Left lung (tissue), 10 donors: ENCODE measurements around the gene SNAPC1. TPM values are rescaled to one million over a fixed set of nuclear protein-coding genes. Genes with fewer than 3 reads are reported as not detected.

Experiments used
- ATAC-seq: fragments of 200-7000 bp; cut with Tn5 transposase; one replicate; pipeline ENCODE4 v1.9.1; 2020; ENCODE audit warnings: moderate library complexity
- DNase-seq, 4 donors: peaks; one replicate each; pipeline ENCODE4 v3.0.0-alpha.2; 2013 to 2020
- H3K27ac ChIP-seq, 2 donors: fragments of 200-600 bp; sonication (generic) in 1 of 2; one replicate each; pipeline versions ENCODE4 v1.5.0 to v1.8.0; 2020 to 2021
- H3K27me3 ChIP-seq, 2 donors: fragments of 200-600 bp; sonication (generic) in 1 of 2; one replicate each; pipeline versions ENCODE4 v1.5.0 to v1.8.0; 2020 to 2021
- H3K36me3 ChIP-seq, 2 donors: fragments of 200-600 bp; sonication (generic) in 1 of 2; one replicate each; pipeline versions ENCODE4 v1.5.0 to v1.8.0; 2020 to 2021
- H3K4me1 ChIP-seq, 2 donors: fragments of 200-600 bp; one replicate each; pipeline ENCODE4 v1.8.0; 2021
- H3K4me3 ChIP-seq, 2 donors: fragments of 200-600 bp; sonication (generic) in 1 of 2; one replicate each; pipeline versions ENCODE4 v1.5.0 to v1.8.0; 2020 to 2021; ENCODE audit warnings: mild to moderate bottlenecking in 1 of 2
- H3K9me3 ChIP-seq, 2 donors: fragments of 200-600 bp; sonication (generic) in 1 of 2; one replicate each; pipeline versions ENCODE4 v1.5.0 to v1.8.0; 2020 to 2021
- CTCF ChIP-seq, 2 donors: fragments of 200-600 bp; sonication (generic) in 1 of 2; IDR thresholded peaks; one replicate each; pipeline versions ENCODE4 v1.5.0 to v1.8.0; 2021; ENCODE audit warnings: antibody characterized with exemption in 2 of 2
- intact Hi-C, 2 donors: fragments of 100-400 bp; cut with DNase I; formaldehyde crosslinking; loops; one replicate each; pipeline versions ENCODE4 v1.11.2 to v1.14.2; 2022
- polyA plus RNA-seq, 6 donors: library from polyadenylated mRNA; unstranded; fragments of 120-200 nt; gene quantifications; one replicate each; pipeline ENCODE4 v1.2.1, GENCODE V29; 2013; ENCODE audit not compliant: insufficient read length in 6 of 6
- total RNA-seq, 2 donors: library from RNA; stranded (reverse); fragmentation: NEBNext Ultra II Directional; extraction: Animal tissue kit (Norgen Biotek cat#: 25700); gene quantifications; one replicate each; pipeline ENCODE4 v1.2.1, GENCODE V29; 2021
- donor health status: DM: no; HTN: yes; CAD: no.
- donor health status: DM: no; HTN: no; CAD: no.

Gene SNAPC1
- total and polyA plus RNA-seq, 8 donors: 5.4 to 17.5 (median 13.9) TPM

GRCh38 chr14:61774861-61775260 lies 12.6 kb downstream of the SNAPC1 start:
- no peak for TF ChIP-seq CTCF (IDR thresholded peaks at IDR 0.05)
- Histone ChIP-seq H3K27ac (no peak overlapping the region), H3K36me3 (peaks cover 0 to 64% of the 10 kb centered on the region in 2 donors), H3K4me3 (no peak overlapping the region), H3K27me3 (no peaks in the 10 kb centered on the region), H3K9me3 (no peaks in the 10 kb centered on the region), H3K4me1 (no peaks in the 10 kb centered on the region)
- no peak for DNase-seq
- ATAC-seq: no peak
- intact Hi-C loops: no loop called here

- ATAC-seq (no peak), DNase-seq (no peak)
- intact Hi-C loops: no loop called here
- H3K27me3 ChIP-seq: no peaks in the 10 kb centered on the region
- no peaks in the 10 kb centered on the region for H3K9me3 ChIP-seq
- peaks cover 0 to 67% of the 10 kb centered on the region in 2 donors for H3K36me3 ChIP-seq
- no peak overlapping the region for H3K27ac ChIP-seq
- no peaks in the 10 kb centered on the region for H3K4me1 ChIP-seq
- no peak for TF ChIP-seq CTCF (IDR thresholded peaks at IDR 0.05)
- H3K4me3 ChIP-seq: no peak overlapping the region
Measured at GRCh38 chr14:61780125-61780524, 17.9 kb downstream of the SNAPC1 start.

- Histone ChIP-seq H3K4me1 (peaks cover 0 to 8% of the 10 kb centered on the region in 2 donors), H3K4me3 (no peak overlapping the region), H3K27me3 (no peaks in the 10 kb centered on the region), H3K9me3 (no peaks in the 10 kb centered on the region), H3K36me3 (peaks cover 0 to 19% of the 10 kb centered on the region in 2 donors), H3K27ac (no peak overlapping the region)
- ATAC-seq (no peak), DNase-seq (no peak)
- intact Hi-C loops: no loop called here
- no peak for TF ChIP-seq CTCF (IDR thresholded peaks at IDR 0.05)
Measured at GRCh38 chr14:61797309-61797708, 35.1 kb downstream of the SNAPC1 start.

- Histone ChIP-seq H3K4me3 (no peak overlapping the region), H3K27me3 (no peaks in the 10 kb centered on the region), H3K36me3 (no peaks in the 10 kb centered on the region), H3K4me1 (peaks cover 0 to 8% of the 10 kb centered on the region in 2 donors), H3K27ac (no peak overlapping the region), H3K9me3 (no peaks in the 10 kb centered on the region)
- ATAC-seq (no peak), DNase-seq (no peak)
- TF ChIP-seq CTCF (IDR thresholded peaks at IDR 0.05): no peak
- intact Hi-C loops: no loop called here
Measured at GRCh38 chr14:61802010-61802568, 39.9 kb downstream of the SNAPC1 start.

GRCh38 chr14:61803755-61804154 lies 41.5 kb downstream of the SNAPC1 start:
- Histone ChIP-seq H3K27ac (no peak overlapping the region), H3K9me3 (no peaks in the 10 kb centered on the region), H3K36me3 (no peaks in the 10 kb centered on the region), H3K4me3 (no peak overlapping the region), H3K4me1 (peaks cover 0 to under 1% of the 10 kb centered on the region in 2 donors), H3K27me3 (no peaks in the 10 kb centered on the region)
- intact Hi-C loops: no loop called here
- TF ChIP-seq CTCF (IDR thresholded peaks at IDR 0.05): no peak
- DNase-seq (no peak), ATAC-seq (no peak)
